K562 (cell line): ENCODE results near the gene SPATA21. TPM values are rescaled to one million over a fixed set of nuclear protein-coding genes. Genes with fewer than 3 reads are reported as not detected.

Experiments used
- ATAC-seq: fragments of 200-7000 bp; cut with Tn5 transposase; 3 replicates; pipeline ENCODE4 v1.9.1; 2020; ENCODE audit warnings: moderate library complexity
- BruUV-seq: library from RNA; stranded (reverse); fragments of 400-500 nt; replicated peaks from 2 replicates; lab custom pipeline; 2021; lab: Mats Ljungman, UMichigan
- CTCF ChIA-PET: fragments of 300-600 bp; formaldehyde crosslinking; extraction: SDS; loops from one replicate; lab custom pipeline; 2021; ENCODE audit warnings: low intra/inter-chr PET ratio; lab: Yijun Ruan, JAX
- POLR2A ChIA-PET: fragments of 300-600, 350-650 bp; sonication (Branson Sonifier 250); formaldehyde crosslinking; extraction: SDS; loops from one replicate; lab custom pipeline; 2021; ENCODE audit warnings: antibody characterized with exemption, inconsistent platforms; lab: Yijun Ruan, JAX
- DNase-seq, 4 experiments: peaks; one replicate each; pipeline versions ENCODE4 v3.0.0 to v3.0.0-alpha.2; 2011 to 2018; ENCODE audit warnings: low spot score in 3 of 4, mixed read lengths in 3 of 4; ENCODE audit errors: extremely low read depth in 1 of 4
- FAIRE-seq: peaks from 2 replicates; lab custom pipeline; 2011; peaks lifted over from hg19 to GRCh38; lab: Jason Lieb, UNC
- H2AFZ ChIP-seq: 2 replicates; pipeline ENCODE4 v1.6.0; 2011; ENCODE audit warnings: low read depth, low read length, control low read depth, inconsistent platforms
- H3K27ac ChIP-seq: fragments of 200-600 bp; 3 replicates; pipeline ENCODE4 v1.8.0; 2011; ENCODE audit warnings: low read depth, mild to moderate bottlenecking, control low read depth, inconsistent platforms, low read length, moderate library complexity, mixed read lengths; ENCODE audit errors: extremely low read depth
- H3K27me3 ChIP-seq, 2 experiments: fragments of 300-600 bp in 1 of 2; 2 replicates in 1 of 2; 3 replicates in 1 of 2; pipeline versions ENCODE4 v1.6.0 to v1.8.0; 2011; ENCODE audit warnings: inconsistent platforms in 2 of 2, low read length in 2 of 2, mild to moderate bottlenecking in 1 of 2, mixed read lengths in 1 of 2, moderate library complexity in 1 of 2; ENCODE audit not compliant: control insufficient read depth in 2 of 2, insufficient read depth in 2 of 2
- H3K36me3 ChIP-seq: fragments of 300-600 bp; 3 replicates; pipeline ENCODE4 v1.8.0; 2011; ENCODE audit warnings: mild to moderate bottlenecking, low read length, inconsistent platforms; ENCODE audit not compliant: control insufficient read depth, insufficient read depth
- H3K4me1 ChIP-seq, 2 experiments: fragments of 200-600 bp in 1 of 2; replicated peaks in 1 of 2; 2 replicates in 1 of 2; 3 replicates in 1 of 2; pipeline versions ENCODE4 v1.5.1 to v1.8.0; 2011; ENCODE audit warnings: inconsistent platforms in 2 of 2, low read length in 2 of 2, mild to moderate bottlenecking in 1 of 2, mixed read lengths in 1 of 2, moderate library complexity in 1 of 2; ENCODE audit not compliant: control insufficient read depth in 2 of 2, insufficient read depth in 2 of 2
- H3K4me2 ChIP-seq: 2 replicates; pipeline ENCODE4 v1.6.1; 2011; ENCODE audit warnings: low read length, control low read depth, inconsistent platforms, mixed read lengths; ENCODE audit not compliant: insufficient read depth
- H3K4me3 ChIP-seq: fragments of 200-600 bp; sonication (generic), shearing (Covaris generic); 2 replicates; pipeline ENCODE4 v1.5.1; 2016; ENCODE audit warnings: control low read depth, inconsistent platforms
- H3K79me2 ChIP-seq: fragments of 200-600 bp; 3 replicates; pipeline ENCODE4 v1.8.0; 2011; ENCODE audit warnings: low read length, inconsistent platforms; ENCODE audit not compliant: control insufficient read depth, insufficient read depth
- H3K9ac ChIP-seq, 2 experiments: 2 replicates each; pipeline versions ENCODE4 v1.6.0 to v1.6.1; 2011; ENCODE audit warnings: low read depth in 2 of 2, low read length in 2 of 2, control low read depth in 1 of 2, inconsistent platforms in 1 of 2, mild to moderate bottlenecking in 1 of 2, mixed read lengths in 1 of 2; ENCODE audit not compliant: insufficient read depth in 1 of 2
- H3K9me1 ChIP-seq: one replicate; pipeline ENCODE4 v1.6.0; 2011; ENCODE audit warnings: inconsistent platforms, mild to moderate bottlenecking, low read length, moderate library complexity; ENCODE audit not compliant: control insufficient read depth, insufficient read depth
- H3K9me3 ChIP-seq: replicated peaks from 2 replicates; pipeline ENCODE4 v1.5.1; 2011; ENCODE audit warnings: low read depth, low read length, inconsistent platforms; ENCODE audit not compliant: control insufficient read depth, insufficient read depth
- H4K20me1 ChIP-seq: replicated peaks from 2 replicates; pipeline ENCODE4 v1.6.1; 2011; ENCODE audit warnings: low read length, inconsistent platforms, mixed read lengths; ENCODE audit not compliant: control insufficient read depth, insufficient read depth
- C11orf30 ChIP-seq: fragments of 450-650 bp; IDR thresholded peaks from 2 replicates; pipeline ENCODE4 v1.6.1; 2016; ENCODE audit warnings: low read depth, mild to moderate bottlenecking
- MCM5 ChIP-seq: fragments of 450-650 bp; IDR thresholded peaks from 2 replicates; pipeline ENCODE4 v1.6.1; 2016; ENCODE audit warnings: low read depth
- MCM7 ChIP-seq, 2 experiments: fragments of 450-650 bp; IDR thresholded peaks; 2 replicates each; pipeline ENCODE4 v1.6.1; 2016 to 2018
- NEUROD1 ChIP-seq: fragments of 150-350 bp; IDR thresholded peaks from 2 replicates; pipeline ENCODE4 v1.6.1; 2014; ENCODE audit warnings: borderline replicate concordance, low read length, low read depth; ENCODE audit not compliant: partially characterized antibody
- NFATC3 ChIP-seq: fragments of 450-650 bp; IDR thresholded peaks from 2 replicates; pipeline ENCODE4 v1.6.1; 2017; ENCODE audit warnings: mild to moderate bottlenecking
- NRF1 ChIP-seq, 2 experiments: fragments of 450-650 bp; IDR thresholded peaks in 1 of 2; conservative IDR thresholded peaks in 1 of 2; 2 replicates each; pipeline ENCODE4 v1.6.1; 2014; ENCODE audit warnings: mild to moderate bottlenecking in 2 of 2
- RNF2 ChIP-seq: sonication (generic); IDR thresholded peaks from 2 replicates; pipeline ENCODE4 v1.6.1; 2016
- TOE1 ChIP-seq, 2 experiments: fragments of 450-650 bp in 1 of 2; sonication (generic) in 1 of 2; formaldehyde crosslinking in 1 of 2; IDR thresholded peaks; 2 replicates each; pipeline versions ENCODE4 v1.7.1 to v1.8.0; 2016 to 2022; ENCODE audit warnings: borderline replicate concordance in 2 of 2, mild to moderate bottlenecking in 2 of 2, antibody characterized with exemption in 1 of 2, inconsistent platforms in 1 of 2, low read depth in 1 of 2, missing genetic modification reagents in 1 of 2, moderate library complexity in 1 of 2
- ZFP36 ChIP-seq: fragments of 150-350 bp; IDR thresholded peaks from 2 replicates; pipeline ENCODE4 v1.6.1; 2018; ENCODE audit warnings: low read length, low read depth; ENCODE audit not compliant: partially characterized antibody
- ZNF436 ChIP-seq: fragments of 250-450, 450-650 bp; sonication (Bioruptor Pico); formaldehyde crosslinking; IDR thresholded peaks from 2 replicates; pipeline ENCODE4 v1.7.0; 2020; ENCODE audit warnings: mild to moderate bottlenecking
- WGBS: fragments of 100-300 bp; shearing (Covaris generic); methylation state at CpG from one replicate; pipeline ENCODE4 v1.1.6; 2016; ENCODE audit warnings: low coverage, mixed read lengths; ENCODE audit not compliant: insufficient coverage; ENCODE audit errors: missing lambda C conversion rate; 5-methylcytosine and 5-hydroxymethylcytosine counted together
- in situ Hi-C: fragments of 300-500 bp; cut with MboI; formaldehyde crosslinking; loops from 4 replicates; pipeline ENCODE4 v1.15.0; 2018; ENCODE audit warnings: inconsistent platforms, mixed read lengths
- intact Hi-C: fragments of 100-400 bp; cut with micrococcal nuclease; formaldehyde crosslinking; loops from 2 replicates; pipeline ENCODE4 v1.14.2; 2022
- polyA plus RNA-seq, 8 experiments: library from polyadenylated mRNA; depleted of rRNA in 4 of 8; stranded (reverse) in 5 of 8; unstranded in 3 of 8; fragments of >200 nt; fragmentation: Nextera tagmentation in 2 of 8; fragmentation: Illumina TruSeq in 1 of 8; extraction: Ambion mirVana in 2 of 8; extraction: Trizol in 1 of 8; gene quantifications; 2 replicates each; pipeline versions ENCODE4 v1.2.1 to v1.2.3, GENCODE V29; 2011 to 2014; ENCODE audit warnings: inconsistent platforms in 1 of 8, missing spikeins in 1 of 8
- total RNA-seq, 7 experiments: library from RNA; depleted of rRNA in 6 of 7; stranded (reverse); fragments of >200 nt in 6 of 7; fragmentation: Illumina TruSeq in 2 of 7; extraction: Trizol in 2 of 7; gene quantifications; 2 replicates each; pipeline versions ENCODE4 v1.2.1 to v1.2.3, GENCODE V29; 2011 to 2021; ENCODE audit warnings: low replicate concordance in 1 of 7
- TF ChIP-seq, protein P1 (sequence below): fragments of 450-650 bp; formaldehyde crosslinking; IDR thresholded peaks from 2 replicates; pipeline ENCODE4 v1.4.0; 2020; ENCODE audit warnings: mild to moderate bottlenecking
- TF ChIP-seq, protein P2 (sequence below): sonication (generic); formaldehyde crosslinking; IDR thresholded peaks from 2 replicates; pipeline ENCODE4 v1.8.0; 2022; ENCODE audit warnings: mild to moderate bottlenecking, missing genetic modification reagents
- TF ChIP-seq, protein P3 (sequence below): sonication (generic); formaldehyde crosslinking; IDR thresholded peaks from 2 replicates; pipeline ENCODE4 v1.8.0; 2022; ENCODE audit warnings: mild to moderate bottlenecking, missing genetic modification reagents

Gene SPATA21
- total and polyA plus RNA-seq, 9 of the 15 experiments (the other 6 are each of a cell fraction or from before 2014, with no cell fraction given), result 0.10 to 0.36 (median 0.13) TPM; not detected in 3

DNA sequence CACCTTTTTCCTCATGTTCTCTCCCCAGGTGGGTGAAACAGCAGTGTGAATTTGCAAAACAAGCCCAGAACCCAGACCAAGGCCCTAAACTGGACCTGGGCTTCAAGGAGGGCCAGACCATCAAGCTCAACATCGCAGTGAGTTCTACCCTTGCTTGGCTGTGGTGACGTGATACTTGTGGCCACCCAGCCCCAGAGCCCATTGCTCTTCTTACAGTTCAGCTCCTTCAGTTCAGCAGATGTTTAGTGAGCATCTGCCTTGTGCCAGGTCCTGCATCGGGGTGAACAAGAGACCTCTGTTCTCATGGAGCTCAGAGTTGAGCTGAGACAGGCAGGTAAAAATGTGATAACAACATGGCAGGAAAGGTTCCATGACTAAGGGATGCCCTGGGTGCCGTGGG lies 11.8 kb upstream of the SPATA21 start:
- intact Hi-C loops (no loop called here), in situ Hi-C loops (loop anchor here (25.0 kb wide), 1 partner anchor 413 kb away; no protein-coding TSS in a partner anchor)
- Histone ChIP-seq H2AFZ (no peak overlapping the region), H3K4me2 (no peak overlapping the region), H4K20me1 (0 out of 2 replicates have a peak, but pooled peaks cover 3% of the 10 kb centered on the region), H3K4me1 (peaks cover 11% of the 10 kb centered on the region in 2 experiments), H3K4me3 (no peak overlapping the region), H3K79me2 (peaks cover 15% of the 10 kb centered on the region), H3K27me3 (no peaks in the 10 kb centered on the region), H3K27ac (no peak overlapping the region), H3K9me3 (no peaks in the 10 kb centered on the region), H3K9ac (no peak overlapping the region), H3K36me3 (peaks cover 93% of the 10 kb centered on the region), H3K9me1 (peaks cover 3% of the 10 kb centered on the region)
- FAIRE-seq (no peak), ATAC-seq (no peak), DNase-seq (no peak)
- TF ChIP-seq, protein P1, sequence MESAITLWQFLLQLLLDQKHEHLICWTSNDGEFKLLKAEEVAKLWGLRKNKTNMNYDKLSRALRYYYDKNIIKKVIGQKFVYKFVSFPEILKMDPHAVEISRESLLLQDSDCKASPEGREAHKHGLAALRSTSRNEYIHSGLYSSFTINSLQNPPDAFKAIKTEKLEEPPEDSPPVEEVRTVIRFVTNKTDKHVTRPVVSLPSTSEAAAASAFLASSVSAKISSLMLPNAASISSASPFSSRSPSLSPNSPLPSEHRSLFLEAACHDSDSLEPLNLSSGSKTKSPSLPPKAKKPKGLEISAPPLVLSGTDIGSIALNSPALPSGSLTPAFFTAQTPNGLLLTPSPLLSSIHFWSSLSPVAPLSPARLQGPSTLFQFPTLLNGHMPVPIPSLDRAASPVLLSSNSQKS (CRISPR knock-in tag), result no peak
- TF ChIP-seq TOE1 (IDR thresholded peaks at IDR 0.05; ENCODE audit: borderline replicate concordance), result no peak
- 0 out of 2 replicates have a peak, but pooled peaks have one; percentile 63 for TF ChIP-seq TOE1 (CRISPR knock-in tag; IDR thresholded peaks at IDR 0.05; ENCODE audit: borderline replicate concordance, low read depth)
- CTCF ChIA-PET, result no interaction called here
- WGBS, result 89% methylated on average over 4 of the region's 4 CpGs
- POLR2A ChIA-PET, result interaction anchor here (0.6 to 3.3 kb wide), 4 partner anchors 9 to 86 kb away, joined by 3 to 15 read pairs (median 4); partner anchors contain the start of gene NECAP2
- BruUV-seq, result no TSS peak

DNA sequence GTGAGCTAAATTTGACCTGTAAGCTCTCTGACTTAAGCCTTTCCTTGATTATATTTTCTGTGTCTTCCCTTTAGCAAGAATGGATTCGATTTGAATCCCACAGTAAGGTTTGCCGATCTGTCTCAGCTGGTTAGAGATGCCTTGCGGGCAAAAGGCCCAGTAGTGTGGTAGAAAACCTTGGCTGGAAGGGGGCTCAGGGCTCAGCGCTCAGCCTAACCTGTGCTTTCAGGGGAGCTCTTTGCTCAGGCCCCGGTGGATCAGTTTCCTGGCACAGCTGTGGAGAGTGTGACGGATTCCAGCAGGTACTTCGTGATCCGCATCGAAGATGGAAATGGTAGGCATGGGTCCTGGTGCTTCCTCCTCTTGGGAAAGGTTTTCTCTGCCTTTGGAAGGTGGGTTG lies 10.4 kb upstream of the SPATA21 start:
- H3K4me1 ChIP-seq, result peaks cover 21 to 26% of the 10 kb centered on the region in 2 experiments
- ATAC-seq (no peak), FAIRE-seq (no peak), DNase-seq (no peak)
- BruUV-seq, result no TSS peak
- intact Hi-C loops (no loop called here), in situ Hi-C loops (loop anchor here (25.0 kb wide), 1 partner anchor 415 kb away; no protein-coding TSS in a partner anchor)
- H3K4me2 ChIP-seq, result no peak overlapping the region
- H3K79me2 ChIP-seq, result peaks cover 30% of the 10 kb centered on the region
- no peak overlapping the region for H3K4me3 ChIP-seq
- CTCF ChIA-PET, result no interaction called here
- POLR2A ChIA-PET, result interaction anchor here (1.1 kb wide), 1 partner anchor 22 kb away, joined by 4 read pairs; no protein-coding TSS in a partner anchor
- H3K27me3 ChIP-seq, result no peaks in the 10 kb centered on the region
- no peak overlapping the region for H3K9ac ChIP-seq
- 95% methylated on average over 7 of the region's 9 CpGs for WGBS
- 0 out of 2 replicates have a peak, but pooled peaks cover 3% of the 10 kb centered on the region for H4K20me1 ChIP-seq
- H2AFZ ChIP-seq, result no peak overlapping the region
- H3K27ac ChIP-seq, result no peak overlapping the region
- H3K36me3 ChIP-seq, result peaks cover 95% of the 10 kb centered on the region
- H3K9me3 ChIP-seq, result no peaks in the 10 kb centered on the region
- H3K9me1 ChIP-seq, result peaks cover 3% of the 10 kb centered on the region
- TF ChIP-seq MCM5 (no peak), NFATC3 (no peak), NEUROD1 (no peak), RNF2 (no peak), ZFP36 (no peak), C11orf30 (no peak), MCM7 (IDR thresholded peaks at IDR 0.05) (no peak), NRF1 (conservative IDR thresholded peaks at IDR 0.05 in 1 of 2, IDR thresholded peaks at IDR 0.05 in 1 of 2) (no peak), TOE1 (IDR thresholded peaks at IDR 0.05; ENCODE audit: borderline replicate concordance) (no peak), TOE1 (CRISPR knock-in tag; IDR thresholded peaks at IDR 0.05; ENCODE audit: borderline replicate concordance, low read depth) (no peak), ZNF436 (CRISPR knock-in tag) (no peak)
- TF ChIP-seq, protein P2, sequence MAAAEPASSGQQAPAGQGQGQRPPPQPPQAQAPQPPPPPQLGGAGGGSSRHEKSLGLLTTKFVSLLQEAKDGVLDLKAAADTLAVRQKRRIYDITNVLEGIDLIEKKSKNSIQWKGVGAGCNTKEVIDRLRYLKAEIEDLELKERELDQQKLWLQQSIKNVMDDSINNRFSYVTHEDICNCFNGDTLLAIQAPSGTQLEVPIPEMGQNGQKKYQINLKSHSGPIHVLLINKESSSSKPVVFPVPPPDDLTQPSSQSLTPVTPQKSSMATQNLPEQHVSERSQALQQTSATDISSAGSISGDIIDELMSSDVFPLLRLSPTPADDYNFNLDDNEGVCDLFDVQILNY (CRISPR knock-in tag), result no peak
- TF ChIP-seq, protein P3, sequence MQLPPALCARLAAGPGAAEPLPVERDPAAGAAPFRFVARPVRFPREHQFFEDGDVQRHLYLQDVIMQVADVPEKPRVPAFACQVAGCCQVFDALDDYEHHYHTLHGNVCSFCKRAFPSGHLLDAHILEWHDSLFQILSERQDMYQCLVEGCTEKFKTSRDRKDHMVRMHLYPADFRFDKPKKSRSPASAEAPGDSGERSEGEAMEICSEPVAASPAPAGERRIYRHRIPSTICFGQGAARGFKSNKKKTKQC, result no peak
